ENCODE measurements around the gene BCL2. TPM values are rescaled to one million over a fixed set of nuclear protein-coding genes. Genes with fewer than 3 reads are reported as not detected.

The BCL2 gene
- total RNA-seq, result 39.2 TPM
- 6.0 TPM for polyA plus RNA-seq (ENCODE audit: insufficient read depth, low read depth, low replicate concordance)
- long read RNA-seq, donor 1, full-length matches to known transcripts, result 11 of 11 reads
- long read RNA-seq, donor 1, partial matches to known transcripts, result 0 of 11 reads
- long read RNA-seq, donor 1, other reads (novel, unspliced or antisense), result 0 of 11 reads
- long read RNA-seq, donor 2, full-length matches to known transcripts, result 9 of 9 reads
- long read RNA-seq, donor 2, partial matches to known transcripts, result 0 of 9 reads
- long read RNA-seq, donor 2, other reads (novel, unspliced or antisense), result 0 of 9 reads
- long read RNA-seq, donor 3, full-length matches to known transcripts, result 19 of 19 reads
- long read RNA-seq, donor 3, partial matches to known transcripts, result 0 of 19 reads
- long read RNA-seq, donor 3, other reads (novel, unspliced or antisense), result 0 of 19 reads
- long read RNA-seq, donor 4, full-length matches to known transcripts, result 10 of 10 reads
- long read RNA-seq, donor 4, partial matches to known transcripts, result 0 of 10 reads
- long read RNA-seq, donor 4, other reads (novel, unspliced or antisense), result 0 of 10 reads
- long read RNA-seq, donor 5, result 0 reads
- long read RNA-seq, donor 6, full-length matches to known transcripts, result 5 of 5 reads
- long read RNA-seq, donor 6, partial matches to known transcripts, result 0 of 5 reads
- long read RNA-seq, donor 6, other reads (novel, unspliced or antisense), result 0 of 5 reads
- long read RNA-seq, donor 7, full-length matches to known transcripts, result 7 of 11 reads
- long read RNA-seq, donor 7, partial matches to known transcripts, result 0 of 11 reads
- long read RNA-seq, donor 7, other reads (novel, unspliced or antisense), result 4 of 11 reads
- long read RNA-seq, donor 8, full-length matches to known transcripts, result 6 of 6 reads
- long read RNA-seq, donor 8, partial matches to known transcripts, result 0 of 6 reads
- long read RNA-seq, donor 8, other reads (novel, unspliced or antisense), result 0 of 6 reads
- long read RNA-seq, donor 9, full-length matches to known transcripts, result 9 of 9 reads
- long read RNA-seq, donor 9, partial matches to known transcripts, result 0 of 9 reads
- long read RNA-seq, donor 9, other reads (novel, unspliced or antisense), result 0 of 9 reads
- long read RNA-seq, donor 10, full-length matches to known transcripts, result 10 of 10 reads
- long read RNA-seq, donor 10, partial matches to known transcripts, result 0 of 10 reads
- long read RNA-seq, donor 10, other reads (novel, unspliced or antisense), result 0 of 10 reads

DNA sequence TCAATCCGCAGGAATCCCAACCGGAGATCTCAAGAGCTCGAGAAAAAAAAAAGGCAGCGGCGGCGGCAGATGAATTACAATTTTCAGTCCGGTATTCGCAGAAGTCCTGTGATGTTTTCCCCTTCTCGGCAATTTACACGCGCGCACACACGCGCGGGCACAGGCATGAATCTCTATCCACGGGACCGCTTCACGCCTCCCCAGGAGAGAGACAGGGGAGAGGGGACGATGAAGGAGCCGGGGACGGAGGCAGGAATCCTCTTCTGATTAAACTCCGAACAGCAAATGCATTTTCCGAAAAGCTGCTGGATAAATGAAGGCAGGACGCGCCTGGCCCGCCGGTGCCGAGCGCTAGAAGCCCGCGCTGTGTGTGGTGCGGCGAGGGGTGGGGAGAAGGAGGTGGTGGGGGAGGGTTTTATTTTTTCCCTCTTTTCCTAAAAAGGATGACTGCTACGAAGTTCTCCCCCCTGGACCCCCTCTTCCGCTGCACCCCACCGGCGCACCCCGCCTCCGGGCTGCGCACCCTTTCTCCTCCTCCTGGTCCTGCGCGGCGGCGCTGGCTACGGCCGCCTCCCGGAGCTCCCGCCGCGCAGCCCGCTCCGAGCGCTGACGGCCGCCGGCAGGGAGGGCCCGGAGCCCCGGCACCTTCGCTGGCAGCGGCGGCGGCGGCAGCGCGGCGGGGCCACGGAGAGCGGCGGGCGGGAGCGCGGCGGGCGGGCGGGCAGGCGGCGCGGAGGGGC lies at the start of gene BCL2:
Gene BCL2, minus strand, starts transcription at position 387 of the 740 bp plus-strand sequence.
- TF ChIP-seq, protein P1, sequence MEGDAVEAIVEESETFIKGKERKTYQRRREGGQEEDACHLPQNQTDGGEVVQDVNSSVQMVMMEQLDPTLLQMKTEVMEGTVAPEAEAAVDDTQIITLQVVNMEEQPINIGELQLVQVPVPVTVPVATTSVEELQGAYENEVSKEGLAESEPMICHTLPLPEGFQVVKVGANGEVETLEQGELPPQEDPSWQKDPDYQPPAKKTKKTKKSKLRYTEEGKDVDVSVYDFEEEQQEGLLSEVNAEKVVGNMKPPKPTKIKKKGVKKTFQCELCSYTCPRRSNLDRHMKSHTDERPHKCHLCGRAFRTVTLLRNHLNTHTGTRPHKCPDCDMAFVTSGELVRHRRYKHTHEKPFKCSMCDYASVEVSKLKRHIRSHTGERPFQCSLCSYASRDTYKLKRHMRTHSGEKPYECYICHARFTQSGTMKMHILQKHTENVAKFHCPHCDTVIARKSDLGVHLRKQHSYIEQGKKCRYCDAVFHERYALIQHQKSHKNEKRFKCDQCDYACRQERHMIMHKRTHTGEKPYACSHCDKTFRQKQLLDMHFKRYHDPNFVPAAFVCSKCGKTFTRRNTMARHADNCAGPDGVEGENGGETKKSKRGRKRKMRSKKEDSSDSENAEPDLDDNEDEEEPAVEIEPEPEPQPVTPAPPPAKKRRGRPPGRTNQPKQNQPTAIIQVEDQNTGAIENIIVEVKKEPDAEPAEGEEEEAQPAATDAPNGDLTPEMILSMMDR (IDR thresholded peaks at IDR 0.05; ENCODE audit: borderline replicate concordance, extremely low read depth, insufficient read depth), result no peak
- no peak for FAIRE-seq
- peak; percentile 58 to 77 (median 74) for DNase-seq
- Histone ChIP-seq H3K9me3 (ENCODE audit: control insufficient read depth in 2 of 3, insufficient read depth in 1 of 3, low read length in 3 of 3) (no peaks in the 10 kb centered on the region), H3K9ac (ENCODE audit: low read length in 3 of 3) (peak within 1 kb of the TSS; percentile 70 to 77 (median 76)), H3K4me1 (ENCODE audit: control insufficient read depth in 2 of 3, insufficient read depth in 2 of 3, low read depth in 1 of 3, low read length in 3 of 3) (peaks cover 0 to 10% (median 4%) of the 10 kb centered on the region in 3 donors), H3K27ac (ENCODE audit: low read depth in 2 of 2, low read length in 2 of 2) (peak within 1 kb of the TSS; percentile 79 to 84), H3K36me3 (ENCODE audit: control insufficient read depth in 2 of 3, insufficient read depth in 3 of 3, low read length in 3 of 3) (no peaks in the 10 kb centered on the region), H3K27me3 (ENCODE audit: control insufficient read depth, insufficient read depth, low read length) (no peaks in the 10 kb centered on the region), H3K4me3 (ENCODE audit: low read length in 3 of 3) (peak within 1 kb of the TSS; percentile 66 to 86 (median 85))
- intact Hi-C loops (cut with DNase I), result loop anchor here (10.0 kb wide), 1 partner anchor 305 kb away; no protein-coding TSS in a partner anchor

DNA sequence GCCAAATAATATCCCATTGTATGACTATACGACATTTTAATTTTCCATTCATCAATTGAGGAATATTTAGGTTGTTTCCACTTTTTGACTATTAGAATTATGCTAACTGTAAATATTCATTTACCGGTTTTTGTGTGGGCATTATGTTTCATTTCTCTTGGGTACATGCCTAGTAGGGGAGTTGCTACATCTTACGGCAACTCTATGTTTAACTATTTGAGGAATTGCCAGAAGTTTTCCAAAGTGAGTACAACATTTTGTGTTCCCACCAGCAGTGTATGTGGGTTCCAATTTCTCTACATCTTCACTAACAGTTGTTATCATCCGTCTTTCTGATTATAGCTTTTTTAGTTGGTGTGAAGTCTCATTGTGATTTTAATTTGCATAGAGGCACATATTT lies 49.0 kb upstream of the BCL2 start:
- no peak for DNase-seq
- Histone ChIP-seq H3K4me1 (ENCODE audit: control insufficient read depth in 2 of 3, insufficient read depth in 2 of 3, low read depth in 1 of 3, low read length in 3 of 3) (peaks cover 0 to 3% (median 0%) of the 10 kb centered on the region in 3 donors), H3K36me3 (ENCODE audit: control insufficient read depth in 2 of 3, insufficient read depth in 3 of 3, low read length in 3 of 3) (no peaks in the 10 kb centered on the region), H3K9me3 (ENCODE audit: control insufficient read depth in 2 of 3, insufficient read depth in 1 of 3, low read length in 3 of 3) (no peaks in the 10 kb centered on the region), H3K27ac (ENCODE audit: low read depth in 2 of 2, low read length in 2 of 2) (no peak overlapping the region), H3K9ac (ENCODE audit: low read length in 3 of 3) (no peak overlapping the region), H3K27me3 (ENCODE audit: control insufficient read depth, insufficient read depth, low read length) (no peaks in the 10 kb centered on the region), H3K4me3 (ENCODE audit: low read length in 3 of 3) (peak overlapping the region in 1 of 3 donors; percentile 99)
- FAIRE-seq, result no peak
- intact Hi-C loops (cut with DNase I), result no loop called here
- TF ChIP-seq, protein P1 (IDR thresholded peaks at IDR 0.05; ENCODE audit: borderline replicate concordance, extremely low read depth, insufficient read depth), result no peak
